ENCODE data around the gene ADAD1.
A peak's percentile ranks its signal among the peaks of the same experiment; 100 is the strongest.

Gene ADAD1

DNA sequence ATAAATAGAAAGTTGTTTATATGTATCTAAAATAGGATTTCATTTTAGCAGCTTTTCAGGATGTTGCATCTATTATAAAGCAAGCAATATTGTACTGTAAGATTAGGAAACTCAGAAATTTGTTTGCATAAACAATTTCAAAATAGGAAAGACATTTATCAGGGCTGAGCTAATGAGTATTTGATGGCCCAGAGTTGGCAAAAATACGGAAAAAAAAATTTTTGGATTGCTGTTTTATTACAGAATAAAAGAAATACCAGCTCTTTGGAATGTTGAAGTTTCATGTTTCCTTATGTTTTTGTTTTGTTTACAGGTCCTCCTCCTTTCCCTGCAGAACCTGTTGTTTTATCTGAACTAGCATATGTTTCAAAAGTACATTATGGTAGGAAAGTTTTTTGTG lies 14.5 kb downstream of the ADAD1 start:
- H3K4me1 Mint-ChIP-seq (ENCODE audit: low read depth), result no peaks in the 10 kb centered on the region
- H3K27ac Mint-ChIP-seq, result no peak overlapping the region
- no peaks in the 10 kb centered on the region for H3K27me3 Mint-ChIP-seq (ENCODE audit: low read depth)
- no peaks in the 10 kb centered on the region for H3K36me3 Mint-ChIP-seq (ENCODE audit: low read depth)
- H3K4me3 Mint-ChIP-seq, result no peak overlapping the region
- peaks cover 15% of the 10 kb centered on the region for H3K9me3 Mint-ChIP-seq

DNA sequence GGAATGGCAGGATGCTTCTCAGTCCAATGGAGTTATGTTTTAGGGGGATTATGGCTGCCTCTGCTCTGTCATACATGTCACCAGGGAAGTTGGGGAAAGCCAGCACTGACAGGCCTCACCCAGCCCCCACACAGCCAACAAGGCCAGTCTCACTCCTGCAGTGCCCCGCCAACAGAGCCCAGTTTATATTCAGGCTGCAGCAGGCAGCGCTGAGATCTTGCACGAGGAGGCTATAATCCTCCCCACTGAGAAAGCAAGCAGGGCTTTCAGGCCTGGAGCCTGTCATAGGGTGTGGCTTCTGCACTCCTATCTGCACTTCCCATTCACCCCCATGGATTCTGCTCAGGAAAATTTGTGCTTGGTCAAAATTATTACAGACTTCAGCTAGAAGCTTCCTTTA lies 25.1 kb downstream of the ADAD1 start:
- Mint-ChIP-seq H3K27me3 (ENCODE audit: low read depth) (no peaks in the 10 kb centered on the region), H3K4me3 (no peak overlapping the region), H3K27ac (no peak overlapping the region), H3K9me3 (no peaks in the 10 kb centered on the region), H3K36me3 (ENCODE audit: low read depth) (no peaks in the 10 kb centered on the region), H3K4me1 (ENCODE audit: low read depth) (no peaks in the 10 kb centered on the region)

DNA sequence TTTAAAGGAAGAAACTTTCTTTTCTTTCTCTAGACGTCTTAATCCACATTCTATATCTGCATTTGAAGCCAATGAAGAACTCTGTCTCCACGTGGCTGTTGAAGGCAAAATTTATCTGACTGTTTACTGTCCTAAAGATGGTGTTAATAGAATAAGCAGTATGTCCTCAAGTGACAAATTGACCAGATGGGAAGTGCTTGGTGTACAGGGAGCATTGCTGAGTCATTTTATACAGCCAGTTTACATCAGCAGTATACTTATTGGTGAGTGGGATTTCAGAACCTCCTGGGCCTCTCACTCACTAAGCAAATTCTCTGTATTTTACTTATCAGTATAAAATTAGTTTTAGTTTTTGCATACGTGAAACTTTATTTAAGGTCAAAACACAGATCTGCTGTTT lies 33.7 kb downstream of the ADAD1 start:
- no peaks in the 10 kb centered on the region for H3K4me1 Mint-ChIP-seq (ENCODE audit: low read depth)
- H3K27ac Mint-ChIP-seq, result no peak overlapping the region
- no peaks in the 10 kb centered on the region for H3K36me3 Mint-ChIP-seq (ENCODE audit: low read depth)
- H3K27me3 Mint-ChIP-seq (ENCODE audit: low read depth), result no peaks in the 10 kb centered on the region
- H3K4me3 Mint-ChIP-seq, result no peak overlapping the region
- H3K9me3 Mint-ChIP-seq, result no peaks in the 10 kb centered on the region

DNA sequence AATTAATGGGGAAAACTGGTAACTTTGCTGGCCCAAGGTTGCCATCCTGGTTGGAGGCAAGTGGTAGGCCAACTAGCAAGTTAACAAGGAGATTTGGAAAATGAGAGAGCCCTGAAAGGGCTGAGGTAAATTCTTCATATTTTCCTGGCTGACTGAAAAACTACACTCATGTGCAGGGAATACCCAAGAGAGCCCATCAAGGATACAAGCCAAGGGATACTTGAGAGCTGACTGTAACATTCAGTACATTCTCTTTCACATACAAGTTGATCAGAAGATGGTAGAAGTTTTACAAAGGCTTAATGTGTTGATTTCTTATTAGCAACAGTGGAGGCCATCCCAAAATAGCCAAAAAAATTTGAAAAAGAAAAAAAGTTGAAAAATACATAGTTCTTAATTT lies 44.4 kb downstream of the ADAD1 start:
- no peaks in the 10 kb centered on the region for H3K9me3 Mint-ChIP-seq
- H3K36me3 Mint-ChIP-seq (ENCODE audit: low read depth), result no peaks in the 10 kb centered on the region
- H3K4me3 Mint-ChIP-seq, result no peak overlapping the region
- H3K27ac Mint-ChIP-seq, result no peak overlapping the region
- H3K27me3 Mint-ChIP-seq (ENCODE audit: low read depth), result no peaks in the 10 kb centered on the region
- no peaks in the 10 kb centered on the region for H3K4me1 Mint-ChIP-seq (ENCODE audit: low read depth)

DNA sequence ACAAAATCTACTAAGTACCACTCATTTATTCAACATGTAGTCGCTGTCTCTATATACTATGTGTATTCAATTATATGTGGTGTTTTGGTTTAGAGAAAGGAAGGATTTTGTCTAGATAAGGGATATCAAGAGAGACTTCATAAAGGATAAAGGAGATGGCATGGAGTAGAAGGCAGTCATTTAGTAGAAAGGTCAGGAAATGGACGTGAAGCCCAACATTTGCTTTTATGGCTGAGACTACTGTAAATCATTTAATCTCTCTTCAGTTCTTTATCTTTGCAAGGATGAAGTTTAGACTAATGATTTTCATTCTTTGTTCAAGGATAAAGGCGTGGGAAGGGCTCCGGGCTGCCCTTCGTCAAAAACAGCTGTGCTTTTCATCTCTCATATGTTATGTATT lies 52.5 kb downstream of the ADAD1 start:
- H3K4me1 Mint-ChIP-seq (ENCODE audit: low read depth), result peaks cover 8% of the 10 kb centered on the region
- H3K27me3 Mint-ChIP-seq (ENCODE audit: low read depth), result no peaks in the 10 kb centered on the region
- H3K36me3 Mint-ChIP-seq (ENCODE audit: low read depth), result no peaks in the 10 kb centered on the region

DNA sequence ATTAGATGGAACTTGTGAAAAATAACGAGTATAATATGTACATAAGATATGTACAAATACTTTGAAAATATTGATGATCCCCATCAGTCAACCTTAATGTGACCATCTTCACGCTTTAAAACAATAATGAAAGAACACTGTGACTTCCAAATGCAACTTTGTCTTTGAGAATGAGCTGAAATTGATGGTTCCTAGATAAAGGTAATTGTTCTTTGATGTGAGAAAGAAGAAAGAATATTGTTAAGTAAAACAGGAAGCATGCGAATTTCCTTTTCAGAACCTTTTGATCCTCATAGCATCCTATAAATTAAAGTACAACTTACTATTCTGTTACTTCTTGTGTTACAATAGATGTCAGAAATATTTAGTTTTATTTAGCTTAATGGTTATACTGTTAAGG lies 55.5 kb downstream of the ADAD1 start:
- H3K27me3 Mint-ChIP-seq (ENCODE audit: low read depth), result no peaks in the 10 kb centered on the region
- no peak overlapping the region for H3K4me3 Mint-ChIP-seq
- peaks cover 4% of the 10 kb centered on the region for H3K9me3 Mint-ChIP-seq
- no peak overlapping the region for H3K27ac Mint-ChIP-seq
- no peaks in the 10 kb centered on the region for H3K36me3 Mint-ChIP-seq (ENCODE audit: low read depth)
- H3K4me1 Mint-ChIP-seq (ENCODE audit: low read depth), result peaks cover 8% of the 10 kb centered on the region

More for the DNA sequence above, 52.5 kb downstream of the ADAD1 start:
- peaks cover 4% of the 10 kb centered on the region for H3K9me3 Mint-ChIP-seq
- no peak overlapping the region for H3K27ac Mint-ChIP-seq
- no peak overlapping the region for H3K4me3 Mint-ChIP-seq

DNA sequence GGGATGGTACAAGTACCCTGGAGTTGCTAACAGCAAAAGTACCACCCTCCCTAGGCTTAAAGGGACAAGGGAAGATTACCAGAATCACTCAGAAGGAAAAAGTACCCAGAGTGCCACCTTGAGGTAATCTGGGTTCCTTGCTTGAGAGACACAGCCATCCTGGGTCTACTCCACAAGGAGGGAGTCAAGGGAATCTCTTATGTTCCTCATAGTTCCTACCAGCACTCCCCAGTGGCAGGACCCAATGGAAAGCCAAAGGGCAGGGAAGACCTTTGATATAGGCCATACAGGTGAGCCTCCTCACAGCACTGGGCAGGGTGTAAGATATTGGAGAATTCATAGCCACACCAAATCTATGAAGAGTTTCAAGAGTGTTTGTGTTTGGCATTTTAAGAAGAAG lies 72.0 kb downstream of the ADAD1 start:
- Mint-ChIP-seq H3K27ac (no peak overlapping the region), H3K4me3 (no peak overlapping the region), H3K4me1 (ENCODE audit: low read depth) (peaks cover 17% of the 10 kb centered on the region), H3K27me3 (ENCODE audit: low read depth) (no peaks in the 10 kb centered on the region), H3K36me3 (ENCODE audit: low read depth) (peaks cover 3% of the 10 kb centered on the region), H3K9me3 (no peaks in the 10 kb centered on the region)

DNA sequence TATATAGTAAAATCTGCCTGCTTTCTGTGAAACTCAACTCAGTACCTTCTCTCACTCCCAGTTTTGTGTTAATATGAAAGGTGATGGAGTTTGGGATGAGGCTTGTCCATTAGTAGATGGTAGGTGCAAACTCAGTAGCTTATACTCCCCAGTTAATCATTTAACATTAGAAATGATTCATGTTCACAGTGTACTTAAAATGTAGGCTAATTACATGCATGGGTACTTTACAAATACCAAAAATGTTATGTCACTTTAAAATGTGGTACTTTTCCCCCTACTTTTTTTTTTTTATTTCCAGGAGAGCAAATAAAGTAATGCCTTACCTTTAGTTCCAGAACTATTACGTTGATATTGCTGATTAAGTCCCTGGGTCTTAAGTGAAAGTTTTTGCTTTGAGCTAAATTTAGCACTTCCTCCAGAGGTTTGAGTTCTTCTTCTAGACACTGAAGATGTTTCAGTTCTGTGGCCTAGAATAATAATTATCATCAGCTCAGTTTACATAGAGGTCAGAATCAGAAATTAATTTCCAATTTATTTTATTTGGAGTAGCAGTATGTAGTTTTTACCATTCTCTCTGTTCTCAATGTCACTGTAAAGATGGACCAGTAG lies 74.7 kb downstream of the ADAD1 start:
- H3K27me3 Mint-ChIP-seq (ENCODE audit: low read depth), result no peaks in the 10 kb centered on the region
- H3K36me3 Mint-ChIP-seq (ENCODE audit: low read depth), result peaks cover 3% of the 10 kb centered on the region
- no peaks in the 10 kb centered on the region for H3K9me3 Mint-ChIP-seq
- H3K27ac Mint-ChIP-seq, result no peak overlapping the region
- peaks cover 39% of the 10 kb centered on the region for H3K4me1 Mint-ChIP-seq (ENCODE audit: low read depth)
- H3K4me3 Mint-ChIP-seq, result no peak overlapping the region

DNA sequence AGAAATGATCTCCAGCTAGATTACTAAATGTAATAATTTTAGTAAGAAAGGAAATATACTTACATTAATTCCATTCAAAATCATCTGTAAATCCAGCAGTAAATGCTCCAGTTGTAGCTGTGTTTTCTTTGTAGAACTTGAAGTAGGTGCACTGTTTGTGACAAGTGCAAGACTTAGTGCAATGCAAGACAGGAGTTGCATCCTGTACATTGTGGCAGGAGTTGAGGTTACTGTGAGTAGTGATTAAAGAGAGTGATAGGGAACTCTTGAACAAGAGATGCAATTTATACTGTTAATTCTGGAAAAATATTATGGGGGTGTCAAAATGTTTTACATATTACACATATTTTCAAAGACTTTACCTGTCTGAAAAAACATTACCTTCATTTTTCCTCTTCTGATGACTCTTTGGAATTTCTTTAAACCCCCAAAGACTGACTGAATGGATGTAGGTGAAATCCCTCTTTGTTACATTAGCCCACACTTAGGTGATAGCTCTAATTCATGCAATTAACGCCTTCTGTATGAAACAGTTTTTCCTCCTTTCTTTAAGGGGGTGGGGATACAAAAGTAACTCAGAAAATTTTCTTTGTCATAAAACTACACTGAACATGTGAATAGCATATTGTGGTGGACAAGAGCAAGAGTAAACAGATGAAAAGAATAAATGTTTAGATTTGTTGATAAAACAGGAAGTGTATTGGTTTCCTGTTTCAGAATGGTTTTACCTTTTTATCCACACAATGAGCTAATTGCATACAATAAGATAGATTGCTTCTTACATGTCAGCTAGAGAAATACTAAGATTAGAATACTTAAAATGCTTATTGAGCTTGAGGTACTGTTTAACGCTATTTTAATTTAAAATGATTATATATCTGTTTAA lies 77.7 kb downstream of the ADAD1 start, which contains the start of gene IL2:
Gene IL2, minus strand, starts transcription at position 495 of the 886 bp plus-strand sequence. Its CDS starts 285 bp downstream, at position 210.
- peaks cover 45% of the 10 kb centered on the region for H3K4me1 Mint-ChIP-seq (ENCODE audit: low read depth)

DNA sequence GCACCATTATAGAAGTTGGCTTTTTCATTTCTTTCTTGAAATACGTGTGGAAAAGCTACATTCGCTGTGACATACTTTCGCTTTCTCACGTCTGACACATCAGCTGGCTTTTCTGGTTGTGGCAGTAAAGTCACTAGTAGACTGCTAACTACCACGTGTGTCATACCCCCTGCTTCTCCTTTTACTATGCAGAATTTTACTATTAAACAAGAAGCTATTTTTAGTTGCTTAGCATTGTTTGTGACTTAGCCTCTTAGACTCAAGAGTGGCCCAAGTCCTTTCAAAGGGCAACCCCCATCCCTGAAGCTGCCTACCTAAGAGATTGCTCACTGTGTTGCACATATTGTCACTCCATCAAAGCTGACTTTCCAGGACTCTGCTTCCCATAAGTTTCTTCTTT lies 79.8 kb downstream of the ADAD1 start:
- Mint-ChIP-seq H3K4me1 (ENCODE audit: low read depth) (peaks cover 38% of the 10 kb centered on the region), H3K9me3 (peaks cover 9% of the 10 kb centered on the region), H3K4me3 (peak overlapping the region; percentile 72), H3K36me3 (ENCODE audit: low read depth) (no peaks in the 10 kb centered on the region), H3K27me3 (ENCODE audit: low read depth) (no peaks in the 10 kb centered on the region), H3K27ac (peak overlapping the region; percentile 70)

More for the DNA sequence above, 77.7 kb downstream of the ADAD1 start, which contains the start of gene IL2:
- H3K4me3 Mint-ChIP-seq, result peak within 1 kb of the TSS; percentile 43
- no peaks in the 10 kb centered on the region for H3K9me3 Mint-ChIP-seq
- H3K36me3 Mint-ChIP-seq (ENCODE audit: low read depth), result no peaks in the 10 kb centered on the region
- H3K27me3 Mint-ChIP-seq (ENCODE audit: low read depth), result no peaks in the 10 kb centered on the region
- H3K27ac Mint-ChIP-seq, result peak within 1 kb of the TSS; percentile 58

DNA sequence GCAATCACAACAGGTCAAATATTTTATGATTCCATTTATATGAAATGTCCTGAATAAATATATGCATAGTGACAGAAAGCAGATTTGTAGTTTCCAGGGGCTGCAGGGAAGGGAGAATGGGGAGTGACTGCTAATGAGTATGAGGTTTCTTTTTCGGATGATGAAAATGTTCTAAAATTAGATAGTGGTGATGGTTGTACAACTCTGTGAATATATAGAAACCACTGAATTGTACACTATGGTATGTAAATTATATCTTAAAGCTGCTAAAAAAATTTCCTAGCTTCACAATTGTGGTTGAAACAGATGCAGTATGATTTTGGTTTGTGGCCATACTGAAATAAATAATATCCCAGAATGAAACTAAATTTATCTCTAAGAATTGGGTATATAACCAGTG lies 90.6 kb downstream of the ADAD1 start:
- Mint-ChIP-seq H3K4me1 (ENCODE audit: low read depth) (no peaks in the 10 kb centered on the region), H3K27me3 (ENCODE audit: low read depth) (no peaks in the 10 kb centered on the region), H3K27ac (no peak overlapping the region), H3K4me3 (no peak overlapping the region), H3K9me3 (peaks cover 19% of the 10 kb centered on the region), H3K36me3 (ENCODE audit: low read depth) (peaks cover 3% of the 10 kb centered on the region)

DNA sequence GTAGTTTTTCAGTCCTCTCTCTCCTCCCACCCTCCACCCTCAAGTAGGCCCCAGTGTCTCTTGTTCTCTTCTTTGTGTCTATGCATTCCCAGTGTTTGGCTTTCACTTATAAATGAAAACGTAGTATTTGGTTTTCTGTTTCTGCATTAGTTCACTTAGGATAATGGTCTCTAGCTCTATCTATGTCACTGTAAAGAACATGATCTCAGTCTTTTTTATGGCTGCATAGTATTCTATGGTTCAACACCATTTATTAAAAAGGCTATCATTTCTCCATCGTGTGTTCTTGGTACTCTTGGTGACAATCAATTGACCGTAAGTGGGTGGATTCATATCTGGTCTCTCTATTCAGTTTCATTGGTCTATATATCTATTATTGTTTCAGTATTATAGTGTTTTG lies 96.4 kb downstream of the ADAD1 start:
- Mint-ChIP-seq H3K4me3 (no peak overlapping the region), H3K9me3 (peaks cover 19% of the 10 kb centered on the region), H3K36me3 (ENCODE audit: low read depth) (peaks cover 1% of the 10 kb centered on the region), H3K4me1 (ENCODE audit: low read depth) (peaks cover 3% of the 10 kb centered on the region), H3K27ac (no peak overlapping the region), H3K27me3 (ENCODE audit: low read depth) (no peaks in the 10 kb centered on the region)

DNA sequence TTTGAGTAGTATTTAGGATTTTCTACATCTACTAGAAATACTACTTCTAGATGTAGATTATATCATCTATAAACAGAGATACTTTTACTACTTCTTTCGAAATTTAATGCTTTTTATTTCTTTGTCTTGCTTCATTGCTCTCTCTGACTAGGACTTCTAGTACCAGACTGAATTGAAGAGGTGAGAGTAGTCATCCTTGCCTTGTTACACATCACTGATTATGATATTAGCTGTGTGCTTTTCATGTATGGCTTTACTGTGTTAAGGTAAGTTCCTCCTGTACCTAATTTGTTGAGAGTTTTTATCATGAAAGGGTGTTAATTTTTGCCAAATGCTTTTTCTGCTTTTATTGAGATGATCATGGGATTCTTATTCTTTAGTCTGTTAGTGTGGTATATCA lies 97.3 kb downstream of the ADAD1 start:
- Mint-ChIP-seq H3K27me3 (ENCODE audit: low read depth) (no peaks in the 10 kb centered on the region), H3K4me3 (no peak overlapping the region), H3K27ac (no peak overlapping the region), H3K9me3 (peaks cover 19% of the 10 kb centered on the region), H3K36me3 (ENCODE audit: low read depth) (peaks cover 1% of the 10 kb centered on the region), H3K4me1 (ENCODE audit: low read depth) (peaks cover 4% of the 10 kb centered on the region)

DNA sequence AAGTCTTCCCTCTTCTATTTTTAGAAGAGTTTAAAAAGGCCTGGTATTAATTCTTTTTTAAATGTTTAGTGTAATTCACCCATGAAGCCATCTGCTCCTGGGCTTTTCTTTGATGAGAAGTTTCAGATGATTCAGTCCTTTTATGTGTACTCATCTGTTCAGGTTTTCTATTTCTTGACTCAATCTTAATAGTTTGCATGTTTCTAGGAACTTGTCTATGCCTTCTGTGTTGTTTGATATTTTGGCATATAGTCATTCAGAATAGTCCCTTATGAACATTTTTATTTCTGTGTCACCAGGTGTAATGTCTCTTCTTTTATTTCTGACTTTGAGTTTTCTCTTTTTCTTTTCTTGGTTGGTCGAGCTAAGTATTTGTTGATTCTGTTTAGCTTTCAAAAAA lies 97.9 kb downstream of the ADAD1 start:
- Mint-ChIP-seq H3K27me3 (ENCODE audit: low read depth) (no peaks in the 10 kb centered on the region), H3K27ac (no peak overlapping the region), H3K36me3 (ENCODE audit: low read depth) (peaks cover 1% of the 10 kb centered on the region), H3K9me3 (peaks cover 19% of the 10 kb centered on the region), H3K4me3 (no peak overlapping the region), H3K4me1 (ENCODE audit: low read depth) (peaks cover 4% of the 10 kb centered on the region)
